Choroid plexus epithelial cell (primary cell): ENCODE results near the gene CYBA.

Experiments used
- DNase-seq: peaks from one replicate; pipeline ENCODE4 v3.0.0-alpha.2; 2010; ENCODE audit warnings: low read depth
- H3K4me3 ChIP-seq: 2 replicates; pipeline ENCODE4 v1.5.1; 2011; ENCODE audit warnings: low read depth, mild to moderate bottlenecking, control low read depth, low read length, moderate library complexity
- TF ChIP-seq, protein P1 (sequence below): conservative IDR thresholded peaks from 2 replicates; pipeline ENCODE4 v1.5.1; 2011; ENCODE audit warnings: low read depth, mild to moderate bottlenecking, control low read depth, inconsistent platforms, low read length, moderate library complexity

CYBA gene

DNA sequence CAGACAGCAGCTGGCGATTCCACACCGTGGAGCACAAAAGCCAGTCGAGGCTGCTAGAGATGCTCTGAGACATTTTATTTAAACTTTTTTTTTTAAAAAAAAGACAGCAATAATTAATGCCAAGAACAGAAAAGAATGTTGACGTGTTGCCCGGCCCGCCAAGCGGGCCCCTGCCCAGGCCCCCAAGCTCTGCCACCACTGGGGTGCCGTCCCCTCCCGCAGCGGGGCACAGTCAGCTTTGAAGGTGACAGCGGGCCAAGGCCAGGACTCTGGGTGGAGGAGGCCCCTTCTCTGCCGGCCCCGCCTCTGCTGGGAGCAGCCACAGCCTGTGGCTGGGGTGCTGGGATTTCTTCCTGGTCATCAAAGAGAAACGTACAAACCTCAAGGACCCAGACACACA is 45.6 kb upstream of the CYBA start:
- no peak for DNase-seq

DNA sequence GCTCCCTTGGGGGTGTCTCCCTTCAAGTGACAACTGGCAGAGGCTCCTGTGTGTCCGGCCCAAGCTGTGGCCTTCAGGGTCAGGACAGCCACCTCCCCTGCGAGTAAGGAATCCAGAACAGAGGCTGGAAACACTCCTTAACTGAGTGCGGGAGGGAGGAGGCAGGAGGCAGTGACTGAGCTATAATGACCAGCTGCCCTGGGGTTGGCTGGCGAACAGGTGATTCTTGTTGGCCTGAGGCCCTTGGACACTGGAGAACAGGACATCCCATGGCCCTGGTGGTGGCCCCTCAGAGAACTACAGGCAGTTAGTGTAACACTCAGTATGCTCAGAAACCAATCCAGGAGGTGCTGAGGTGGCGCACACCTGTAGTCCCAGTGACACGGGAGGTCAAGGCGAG is 44.9 kb upstream of the CYBA start:
- TF ChIP-seq, protein P1, sequence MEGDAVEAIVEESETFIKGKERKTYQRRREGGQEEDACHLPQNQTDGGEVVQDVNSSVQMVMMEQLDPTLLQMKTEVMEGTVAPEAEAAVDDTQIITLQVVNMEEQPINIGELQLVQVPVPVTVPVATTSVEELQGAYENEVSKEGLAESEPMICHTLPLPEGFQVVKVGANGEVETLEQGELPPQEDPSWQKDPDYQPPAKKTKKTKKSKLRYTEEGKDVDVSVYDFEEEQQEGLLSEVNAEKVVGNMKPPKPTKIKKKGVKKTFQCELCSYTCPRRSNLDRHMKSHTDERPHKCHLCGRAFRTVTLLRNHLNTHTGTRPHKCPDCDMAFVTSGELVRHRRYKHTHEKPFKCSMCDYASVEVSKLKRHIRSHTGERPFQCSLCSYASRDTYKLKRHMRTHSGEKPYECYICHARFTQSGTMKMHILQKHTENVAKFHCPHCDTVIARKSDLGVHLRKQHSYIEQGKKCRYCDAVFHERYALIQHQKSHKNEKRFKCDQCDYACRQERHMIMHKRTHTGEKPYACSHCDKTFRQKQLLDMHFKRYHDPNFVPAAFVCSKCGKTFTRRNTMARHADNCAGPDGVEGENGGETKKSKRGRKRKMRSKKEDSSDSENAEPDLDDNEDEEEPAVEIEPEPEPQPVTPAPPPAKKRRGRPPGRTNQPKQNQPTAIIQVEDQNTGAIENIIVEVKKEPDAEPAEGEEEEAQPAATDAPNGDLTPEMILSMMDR = no peak
- no peak overlapping the region for H3K4me3 ChIP-seq
- no peak for DNase-seq

More for the DNA sequence above, 45.6 kb upstream of the CYBA start:
- TF ChIP-seq, protein P1 = no peak
- no peak overlapping the region for H3K4me3 ChIP-seq

DNA sequence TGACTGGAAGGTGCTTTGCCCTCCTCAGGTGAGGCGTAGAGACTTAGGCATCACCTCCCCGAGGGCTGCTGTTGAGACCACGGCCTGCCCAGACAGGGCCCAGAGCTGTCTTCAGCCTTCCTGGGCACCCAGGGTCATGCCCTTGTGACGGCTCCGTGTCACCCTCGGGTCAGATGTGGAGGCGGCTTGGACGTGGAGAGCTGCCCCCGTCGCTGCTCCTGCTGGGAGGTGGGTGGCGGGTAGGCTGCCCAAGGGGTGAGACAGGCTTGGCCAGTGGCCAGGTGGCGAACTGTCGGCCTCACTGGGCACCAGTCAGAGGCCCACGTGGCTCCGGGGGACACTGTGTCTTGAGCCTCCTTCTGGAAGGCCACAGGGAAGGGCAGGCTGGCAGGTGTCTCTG is 44.4 kb upstream of the CYBA start:
- no peak overlapping the region for H3K4me3 ChIP-seq
- no peak for DNase-seq
- TF ChIP-seq, protein P1 = no peak

DNA sequence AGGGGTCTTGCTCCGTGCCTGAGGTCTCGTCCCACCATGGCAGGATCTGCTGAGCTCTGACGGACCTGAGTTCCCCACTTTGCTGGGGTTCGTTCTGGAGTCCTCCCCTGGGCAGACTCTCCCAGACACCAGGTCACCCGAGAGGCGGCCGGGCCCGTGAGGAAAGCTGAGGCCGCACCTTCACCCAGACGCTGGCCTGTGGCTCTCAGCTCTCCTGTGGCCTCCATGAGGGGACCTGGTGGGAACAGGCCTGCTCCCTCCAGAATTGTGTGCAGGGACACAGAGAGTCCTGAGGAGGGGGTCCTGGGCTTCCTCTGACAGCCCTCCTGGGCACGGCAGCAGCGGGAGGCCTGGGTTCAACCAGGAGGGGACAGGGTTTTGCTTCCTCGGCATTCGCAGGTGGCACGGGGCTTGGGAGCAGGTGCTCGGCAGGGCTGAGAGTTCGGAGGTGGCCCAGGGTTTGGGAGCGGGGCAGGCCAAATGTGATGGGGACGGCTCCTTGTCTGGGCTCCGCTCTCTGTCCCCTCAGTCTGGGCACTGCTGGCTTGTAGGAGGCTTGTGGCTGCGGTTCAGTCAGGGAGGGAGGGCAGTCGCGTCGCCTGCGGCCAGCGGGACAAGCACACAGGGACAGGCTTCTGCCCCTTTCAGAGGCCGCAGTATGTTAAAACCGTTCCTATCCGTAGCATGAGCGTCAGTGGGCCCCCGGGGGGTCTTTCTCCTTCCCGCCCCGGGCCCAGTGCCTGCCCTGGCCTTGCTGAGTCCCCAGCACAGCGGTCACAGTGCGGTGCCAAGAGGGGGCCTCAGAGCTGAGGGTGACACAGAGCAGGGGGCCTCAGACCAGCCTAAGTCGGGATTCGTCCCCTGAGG is 43.6 kb upstream of the CYBA start:
- no peak for DNase-seq
- TF ChIP-seq, protein P1 = no peak

DNA sequence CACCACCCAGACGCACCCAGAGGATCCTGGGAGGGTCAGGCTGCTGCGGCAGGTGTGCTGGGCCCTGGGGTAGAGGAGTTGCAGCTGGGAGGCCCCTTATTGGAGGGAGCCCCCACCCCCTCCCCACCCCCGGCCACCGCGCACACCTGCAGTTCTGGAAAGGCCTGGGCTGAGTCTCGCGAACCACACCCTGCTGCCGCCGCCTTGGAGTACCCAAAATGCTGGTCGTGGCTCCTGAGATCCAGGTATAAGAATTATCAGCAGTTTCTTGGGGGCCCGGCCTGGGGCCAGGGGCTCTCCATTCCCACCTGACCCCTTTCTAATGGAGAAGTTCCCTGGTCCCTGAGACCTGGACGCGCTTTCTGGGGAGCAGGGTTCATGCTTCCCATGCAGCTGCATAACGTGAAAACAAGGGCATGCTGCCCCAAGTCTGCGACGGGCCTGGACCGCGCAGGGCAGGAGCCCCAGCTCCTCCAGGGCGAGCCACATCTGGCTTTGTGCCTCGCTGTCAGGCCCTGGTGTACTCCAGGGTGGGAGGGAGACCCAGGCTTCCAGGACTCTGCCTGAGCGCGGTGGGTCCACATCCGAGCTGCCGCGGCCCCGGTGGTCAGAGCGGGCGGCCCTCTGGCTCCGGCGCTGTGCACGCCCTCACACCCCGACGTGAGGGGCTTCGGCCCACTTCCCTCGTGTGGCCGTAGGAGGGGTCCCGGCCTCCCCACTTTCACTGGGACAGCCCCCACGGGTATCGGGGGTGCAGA is 42.7 kb upstream of the CYBA start:
- H3K4me3 ChIP-seq = no peak overlapping the region
- TF ChIP-seq, protein P1 = no peak
- DNase-seq = no peak

More for the DNA sequence above, 43.6 kb upstream of the CYBA start:
- H3K4me3 ChIP-seq = no peak overlapping the region

DNA sequence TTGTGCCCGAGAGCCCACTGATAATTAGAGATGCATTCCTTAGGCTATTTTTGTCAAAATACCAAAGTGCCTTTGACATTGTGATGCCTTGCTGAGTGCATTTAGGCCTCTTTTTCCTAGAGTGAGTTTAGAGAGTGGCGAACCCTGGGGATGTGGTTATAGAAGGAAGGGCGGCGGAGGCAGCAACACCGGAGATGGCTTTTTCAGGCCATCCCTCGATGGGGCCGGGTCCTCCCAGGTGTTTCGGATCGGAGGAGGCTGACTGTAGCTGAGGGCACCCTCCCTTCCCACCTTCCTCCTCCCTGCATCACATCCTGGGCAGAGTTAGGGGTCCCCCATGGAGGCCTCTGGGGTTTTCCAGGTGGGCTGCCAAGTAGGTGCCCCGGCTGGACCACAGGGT is 42.0 kb upstream of the CYBA start:
- no peak for DNase-seq
- H3K4me3 ChIP-seq = no peak overlapping the region
- TF ChIP-seq, protein P1 = no peak
